GM19467 (cell line): ENCODE results near the gene CTXND1.
"Not testable (repeated sequence)": the region's sequence is repeated elsewhere in the genome, so short reads cannot be mapped to it uniquely, and the experiment has no call there.

Experiments used
- ATAC-seq: cut with Tn5 transposase; IDR thresholded peaks from one replicate; pipeline ENCODE4 v1.9.1; 2021; ENCODE audit warnings: mild to moderate bottlenecking, moderate library complexity; ENCODE audit not compliant: unreplicated experiment

The CTXND1 gene

DNA sequence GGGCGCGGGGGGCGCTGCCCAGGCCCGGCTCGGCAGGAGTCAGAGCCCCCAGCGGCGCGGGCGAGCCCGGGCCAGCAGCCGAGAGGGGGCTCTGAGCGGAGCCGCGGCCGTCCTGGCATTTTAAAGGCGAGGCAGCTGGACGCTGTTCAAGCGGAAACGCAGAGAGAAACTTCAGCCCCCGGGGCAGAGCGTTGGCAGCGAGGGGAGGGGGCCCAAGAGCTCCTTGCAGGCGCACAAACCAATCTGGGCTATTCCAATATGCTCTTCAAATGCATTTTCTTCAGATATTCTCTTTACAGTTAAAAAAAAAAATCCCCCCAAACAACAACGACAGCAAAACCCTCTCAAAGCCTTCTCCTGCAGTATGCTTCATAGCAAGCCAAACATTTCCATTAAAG, at the start of gene CTXND1:
TSS of gene CTXND1 (minus strand) at position 93 of the 398 bp plus-strand sequence. CDS start 50,264 bp downstream, outside the sequence.
- no peak for ATAC-seq

DNA sequence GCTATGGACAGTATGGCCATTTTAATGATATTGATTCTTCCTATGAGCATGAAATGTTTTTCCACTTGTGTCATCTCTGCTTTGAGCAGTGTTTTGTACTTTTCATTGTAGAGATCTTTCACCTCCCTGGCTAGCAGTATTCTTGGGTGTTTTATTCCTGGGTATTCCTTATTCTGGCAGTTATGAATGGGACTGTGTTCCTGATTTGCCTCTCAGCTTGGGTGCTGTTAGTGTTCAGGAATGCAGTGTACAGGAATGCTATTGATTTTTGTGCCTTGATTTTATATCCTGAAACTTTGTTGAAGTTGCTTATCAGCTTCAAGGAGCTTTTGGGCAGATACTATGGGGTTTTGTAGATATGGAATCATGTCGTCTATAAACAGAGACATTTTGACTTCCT, 49.5 kb upstream of the CTXND1 start:
- ATAC-seq, result no peak

DNA sequence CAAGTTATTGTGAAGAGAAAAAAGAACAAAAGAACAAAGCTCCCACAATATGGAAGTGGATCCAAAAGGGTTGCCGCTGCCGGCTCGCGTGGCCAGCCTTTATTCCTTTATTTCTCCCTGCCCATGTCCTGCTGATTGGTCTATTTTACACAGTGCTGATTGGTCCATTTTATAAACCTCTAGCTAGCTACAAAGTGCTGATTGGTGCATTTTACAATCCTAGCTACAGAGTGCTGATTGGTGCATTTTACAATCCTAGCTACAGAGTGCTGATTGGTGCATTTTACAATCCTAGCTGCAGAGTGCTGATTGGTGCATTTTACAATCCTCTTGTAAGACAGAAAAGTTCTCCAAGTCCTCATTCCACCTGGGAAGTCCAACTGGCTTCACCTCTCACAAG, 43.8 kb upstream of the CTXND1 start:
- ATAC-seq, result not testable (repeated sequence)

DNA sequence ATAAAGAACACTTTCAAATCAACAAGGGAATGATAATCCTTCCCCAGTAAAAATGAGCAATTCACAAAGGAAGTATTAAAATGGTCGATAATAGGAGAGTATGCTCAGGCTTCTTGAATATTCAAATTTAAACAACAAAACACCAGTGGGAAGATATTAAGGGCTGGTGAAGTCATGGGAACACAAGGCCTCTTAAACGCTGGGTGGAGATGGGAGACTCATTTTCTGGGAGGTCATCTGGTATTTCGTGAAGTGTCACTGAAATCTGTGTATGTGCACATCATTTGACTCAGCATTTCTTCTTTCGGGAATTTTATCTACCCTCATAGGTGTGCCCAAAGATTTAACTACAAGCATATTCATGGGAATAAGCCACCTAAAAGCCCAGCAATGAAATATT, 40.1 kb upstream of the CTXND1 start:
- ATAC-seq, result no peak

DNA sequence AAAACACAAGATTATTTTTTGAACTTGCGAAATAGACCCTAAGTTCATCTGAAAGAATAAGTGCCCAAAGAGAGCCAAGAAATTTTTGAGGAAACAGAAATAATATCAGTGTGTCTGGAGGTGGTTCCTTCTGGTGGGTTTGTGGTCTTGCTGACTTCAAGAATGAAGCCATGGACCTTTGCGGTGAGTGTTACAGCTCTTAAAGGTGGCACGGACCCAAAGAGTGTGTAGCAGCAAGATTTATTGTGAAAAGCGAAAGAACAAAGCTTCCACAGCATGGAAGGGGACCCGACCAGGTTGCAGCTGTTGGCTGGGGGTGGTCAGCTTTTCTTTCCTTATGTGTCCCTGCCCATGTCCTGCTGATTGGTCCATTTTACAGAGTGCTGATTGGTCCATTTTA, 38.9 kb upstream of the CTXND1 start:
- not testable (repeated sequence) for ATAC-seq

DNA sequence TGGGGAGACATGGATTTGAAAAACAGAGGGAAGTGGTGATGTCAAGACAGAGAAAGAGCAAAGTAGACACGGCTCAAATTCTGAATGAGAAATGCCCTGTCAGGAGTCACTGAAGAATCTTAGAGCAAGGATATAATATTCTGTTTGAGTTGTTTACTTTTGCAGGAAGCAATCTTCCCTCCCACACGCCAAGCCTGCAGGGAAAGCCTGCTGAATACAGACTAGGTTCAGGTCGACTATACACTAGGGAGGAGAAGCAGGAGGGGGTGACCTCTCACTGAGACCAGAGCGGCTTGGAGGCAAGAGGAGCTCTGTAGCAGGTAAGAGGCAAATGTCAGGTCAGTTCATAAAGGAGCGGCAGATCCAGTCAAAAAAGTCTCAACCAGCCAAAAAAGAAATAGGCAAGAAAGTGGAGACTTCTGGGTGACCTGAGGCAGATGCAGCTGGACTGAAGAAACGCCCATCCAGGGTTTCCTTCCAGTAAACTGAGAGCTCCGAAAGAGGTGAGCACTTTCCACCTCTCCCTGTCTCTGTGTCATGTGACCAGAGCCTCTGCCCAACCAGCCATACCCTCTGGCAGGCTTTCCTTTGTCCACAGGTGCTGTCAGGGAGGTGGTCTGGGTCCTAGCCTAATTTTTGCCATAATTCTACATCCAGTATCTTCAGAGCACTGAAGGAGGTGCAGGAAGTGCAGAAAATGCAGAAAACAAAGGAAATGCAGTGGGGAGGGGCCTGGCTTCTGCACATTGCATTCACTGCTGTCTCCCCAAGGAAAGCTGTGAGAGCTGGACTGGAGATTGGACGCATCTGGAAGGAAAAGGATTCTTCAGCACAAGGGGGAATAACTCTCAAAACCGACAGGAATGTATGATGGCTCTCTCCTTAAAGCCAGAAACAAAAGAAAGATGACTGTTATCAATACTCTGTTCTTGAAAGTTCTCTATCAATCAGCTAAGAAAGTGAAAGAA, 37.8 kb upstream of the CTXND1 start:
- ATAC-seq, result no peak

DNA sequence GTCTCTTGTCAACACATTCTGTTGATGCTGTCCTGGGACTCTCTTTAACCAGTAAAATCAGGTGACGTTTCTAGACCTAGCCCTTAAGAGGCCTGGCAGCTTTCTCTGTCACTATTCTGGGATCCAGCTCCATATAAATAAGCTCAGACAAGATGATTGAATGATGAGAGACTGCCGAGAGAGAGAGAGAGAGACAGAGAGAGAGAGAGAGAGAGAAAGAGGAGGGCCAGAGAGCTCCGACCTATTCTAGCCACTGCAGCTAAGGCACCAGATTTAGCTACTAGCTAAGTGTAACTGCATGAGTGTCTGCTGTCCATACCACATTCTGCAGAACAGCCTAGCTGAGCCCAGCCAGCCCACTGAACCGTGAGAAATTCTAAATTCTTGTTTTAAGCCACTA, 36.1 kb upstream of the CTXND1 start:
- ATAC-seq, result no peak

DNA sequence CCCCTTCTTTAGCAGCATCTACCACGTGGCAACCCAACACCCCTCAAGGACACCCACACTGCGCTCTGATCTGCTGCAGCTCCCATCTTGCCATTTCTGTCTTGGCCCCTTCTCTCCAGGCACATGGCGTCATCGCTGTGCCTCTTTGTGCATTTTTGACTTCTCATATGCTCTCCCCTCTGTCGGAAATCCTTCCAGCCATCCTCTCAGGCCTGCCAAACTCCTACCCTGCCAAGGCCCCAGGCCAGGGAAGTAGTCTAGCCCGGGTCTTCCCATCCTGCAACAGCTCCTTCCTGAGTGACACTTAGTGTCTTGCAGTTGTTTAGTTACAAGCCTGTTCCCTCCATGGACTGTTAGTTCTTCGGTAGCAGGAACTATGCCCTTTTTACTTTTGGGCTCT, 34.0 kb upstream of the CTXND1 start:
- ATAC-seq, result no peak

DNA sequence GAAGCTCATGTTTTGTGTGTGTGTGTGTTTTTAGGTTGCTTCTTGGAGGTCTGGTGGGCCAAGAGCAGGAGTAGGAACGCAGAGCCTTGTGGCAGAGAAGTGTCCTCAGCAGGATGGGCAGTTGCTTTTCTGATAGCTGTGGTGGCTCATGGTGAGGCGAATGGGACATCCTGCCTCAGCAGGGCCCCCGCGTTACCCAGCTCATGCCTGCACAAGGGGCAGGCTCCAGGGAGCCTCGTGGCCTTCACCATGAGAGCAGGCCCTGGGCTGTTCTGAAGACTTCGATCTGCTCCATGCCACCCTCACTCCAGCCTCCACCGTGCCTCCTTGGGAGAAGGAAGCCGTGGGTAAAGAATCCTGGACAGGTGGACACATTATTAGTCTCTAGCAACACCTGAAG, 33.4 kb upstream of the CTXND1 start:
- ATAC-seq, result no peak

DNA sequence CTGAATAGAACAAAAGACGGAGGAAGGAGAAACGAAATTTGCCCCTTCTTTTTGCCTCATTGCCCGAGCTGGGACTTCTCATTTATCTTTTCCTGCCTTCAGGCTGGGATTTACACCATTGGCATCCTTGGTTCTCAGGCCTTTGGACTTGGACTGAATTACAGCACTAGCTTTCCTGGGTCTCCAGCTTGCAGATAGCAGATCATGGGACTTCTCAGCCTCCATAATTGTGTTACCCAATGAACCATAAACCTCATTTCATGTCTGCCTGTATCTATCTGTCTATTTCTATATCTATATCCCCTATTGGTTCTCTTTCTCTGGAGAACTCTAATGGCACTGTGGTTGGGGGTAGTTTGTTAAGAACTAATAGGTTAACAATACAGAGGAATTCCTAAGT, 31.5 kb upstream of the CTXND1 start:
- ATAC-seq, result no peak

DNA sequence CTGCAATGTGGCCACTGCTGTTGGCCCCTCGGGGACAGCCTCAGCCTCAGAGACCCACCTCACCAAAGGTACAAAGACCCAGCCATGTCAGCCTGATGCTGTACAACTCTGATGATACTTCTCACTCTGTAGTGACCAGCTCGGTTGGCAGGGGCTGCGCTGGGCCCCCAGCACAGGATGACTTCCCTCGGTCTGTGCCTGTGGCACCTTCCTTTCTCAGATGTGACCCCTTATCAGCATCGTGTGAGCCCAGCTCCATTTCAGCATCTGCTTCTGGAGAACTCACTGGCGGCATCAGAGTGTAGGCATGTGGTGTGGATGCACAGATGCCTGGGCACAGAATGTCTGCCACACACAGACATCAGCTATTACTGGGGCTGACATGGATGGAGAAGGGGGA, 25.1 kb upstream of the CTXND1 start:
- no peak for ATAC-seq

DNA sequence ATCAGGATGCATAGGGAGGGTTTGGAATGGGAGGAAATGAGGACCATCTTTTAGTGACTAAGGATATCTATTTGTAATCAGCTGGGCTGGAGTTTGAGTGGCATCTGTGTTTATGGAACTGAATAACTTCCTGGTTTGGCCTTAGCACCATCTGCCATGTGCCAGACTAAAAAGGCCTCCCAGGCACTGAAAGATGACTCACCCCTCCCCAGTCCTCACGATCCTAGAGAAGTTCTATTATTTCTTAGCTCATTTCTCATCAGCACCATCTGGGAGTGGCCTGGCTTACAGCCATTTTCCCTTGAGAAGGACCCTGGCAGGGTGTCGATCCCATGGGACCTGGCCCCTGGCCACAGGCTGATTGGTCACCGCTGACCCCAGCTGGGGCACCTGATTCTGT, 23.9 kb upstream of the CTXND1 start:
- ATAC-seq, result no peak

DNA sequence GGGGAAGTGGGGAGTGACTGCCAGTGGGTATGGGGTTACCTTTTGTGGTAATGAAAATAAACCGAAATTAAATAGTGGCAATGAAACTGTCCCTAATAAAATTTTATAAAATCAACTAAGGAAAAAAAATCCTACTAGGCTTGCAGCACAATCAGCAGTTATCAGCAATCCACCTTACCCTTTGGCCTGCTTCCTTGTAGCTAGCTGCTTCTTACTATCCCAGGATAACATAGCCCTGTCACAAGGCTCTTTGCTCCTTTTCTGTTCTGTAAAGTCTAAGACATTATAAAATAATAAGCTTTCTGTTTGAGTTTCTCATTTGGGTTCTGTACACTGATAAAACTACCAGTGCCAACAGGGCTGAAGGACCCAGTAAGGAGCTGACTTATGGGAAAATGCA, 23.0 kb upstream of the CTXND1 start:
- no peak for ATAC-seq

DNA sequence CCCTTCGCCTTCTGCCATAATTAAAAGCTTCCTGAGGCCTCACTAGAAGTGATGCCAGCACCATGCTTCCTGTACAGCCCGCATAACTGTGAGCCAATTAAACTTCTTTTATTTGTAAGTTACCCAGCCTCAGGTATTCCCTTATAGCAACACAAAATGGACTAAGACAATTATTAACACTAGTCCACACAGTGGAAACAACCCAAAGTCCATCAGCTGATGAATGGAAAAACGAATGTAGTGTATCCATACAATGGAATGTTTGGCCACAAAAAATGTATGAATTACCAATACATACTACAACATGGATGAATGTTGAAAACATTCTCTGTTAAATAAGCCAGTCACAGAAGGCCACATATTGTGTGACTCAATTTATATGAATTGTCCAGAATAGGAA, 22.5 kb upstream of the CTXND1 start:
- no peak for ATAC-seq

DNA sequence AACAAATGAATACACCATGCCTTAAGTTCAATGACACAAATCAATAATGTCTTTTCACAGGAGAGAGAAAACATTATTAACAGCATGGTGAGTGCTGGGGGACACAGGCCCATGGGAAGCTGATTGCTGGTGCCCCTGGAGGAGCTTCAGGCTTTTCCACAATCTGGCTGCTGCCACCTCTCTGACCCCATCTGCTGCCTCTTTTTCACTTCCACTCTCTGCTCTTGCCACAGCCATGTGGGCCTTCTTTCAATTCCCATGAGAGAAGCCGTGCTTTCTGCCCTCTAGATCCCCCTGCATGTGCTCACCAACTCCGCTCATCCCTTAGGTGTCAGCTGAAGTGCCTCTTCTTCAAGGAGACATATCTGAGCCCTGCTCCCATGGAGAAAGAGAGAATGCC, 21.0 kb upstream of the CTXND1 start:
- no peak for ATAC-seq

DNA sequence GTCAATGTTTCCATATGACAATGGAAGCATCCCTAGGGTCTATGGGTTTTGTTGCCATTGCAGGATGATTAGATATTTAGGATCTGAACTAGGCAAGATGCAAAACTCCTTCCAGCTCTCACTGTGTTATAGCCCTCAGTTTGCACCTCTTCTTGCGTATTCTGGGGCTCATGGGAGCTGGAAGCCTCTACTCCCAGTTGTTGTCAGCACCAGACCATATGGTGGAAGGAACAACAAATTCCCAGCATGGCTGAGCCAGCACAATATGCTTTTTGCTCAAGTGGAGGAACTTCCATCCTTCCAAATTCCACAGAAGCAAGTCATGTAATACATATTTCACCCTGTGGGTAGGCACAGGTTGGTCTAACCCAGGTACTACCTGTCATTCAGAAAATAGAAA, 18.5 kb upstream of the CTXND1 start:
- no peak for ATAC-seq

DNA sequence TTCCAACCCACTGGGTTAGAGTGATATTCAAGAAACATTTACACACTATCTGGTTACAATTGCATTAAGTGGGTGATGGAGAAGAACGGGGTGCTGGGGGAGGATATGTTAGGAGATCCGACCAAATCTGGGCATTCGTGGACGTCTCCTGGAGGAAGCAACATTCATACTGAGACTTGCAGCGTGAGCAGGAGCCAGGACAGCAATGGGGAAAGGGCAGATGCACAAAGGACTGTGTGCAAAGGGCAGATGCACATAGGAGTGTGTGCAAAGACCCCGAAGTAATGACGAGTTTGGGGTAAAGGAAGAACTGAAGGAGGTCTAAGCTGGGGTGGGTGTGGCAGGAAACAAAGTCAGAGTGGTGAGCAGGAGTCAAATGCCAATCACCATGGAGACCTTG, 16.1 kb upstream of the CTXND1 start:
- ATAC-seq, result no peak

DNA sequence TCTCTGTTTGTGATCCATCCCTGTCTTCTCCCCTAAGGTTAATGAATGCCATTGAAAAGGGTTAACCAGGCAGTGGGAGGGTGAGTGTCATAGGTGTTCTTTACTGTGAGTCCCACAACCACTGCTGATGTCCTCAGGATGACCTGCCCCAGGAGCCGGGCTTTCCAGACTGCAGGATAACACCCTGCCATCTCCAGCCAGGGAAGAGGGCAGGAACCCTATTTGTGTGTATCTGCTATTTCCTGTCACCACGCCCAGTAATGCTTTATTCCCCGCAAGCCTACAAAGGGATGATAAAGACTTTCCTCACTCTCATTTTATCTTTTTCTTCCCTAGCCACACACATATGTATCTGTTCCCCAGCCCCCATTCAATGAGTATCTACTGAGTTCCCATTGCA, 15.6 kb upstream of the CTXND1 start:
- ATAC-seq, result no peak

DNA sequence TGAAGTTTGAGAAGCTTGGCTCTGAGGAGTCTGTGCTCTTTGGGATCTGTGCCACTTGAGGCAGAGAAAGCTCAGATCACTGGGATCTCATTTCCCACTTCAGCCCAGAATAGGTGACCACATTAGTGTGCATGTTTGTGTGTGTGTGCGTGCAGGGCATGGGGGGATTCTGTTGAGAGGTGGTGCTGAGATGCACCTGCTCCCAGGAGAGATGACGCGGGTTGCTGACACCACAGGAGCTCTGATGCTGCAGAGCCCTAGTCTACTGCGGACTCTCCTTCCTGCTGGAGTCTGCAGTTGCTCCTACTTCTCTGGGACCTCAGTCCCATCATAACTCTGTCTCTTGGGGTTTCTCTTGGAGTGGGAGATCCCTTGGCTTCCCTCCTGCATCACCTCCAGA, 14.7 kb upstream of the CTXND1 start:
- ATAC-seq, result no peak

DNA sequence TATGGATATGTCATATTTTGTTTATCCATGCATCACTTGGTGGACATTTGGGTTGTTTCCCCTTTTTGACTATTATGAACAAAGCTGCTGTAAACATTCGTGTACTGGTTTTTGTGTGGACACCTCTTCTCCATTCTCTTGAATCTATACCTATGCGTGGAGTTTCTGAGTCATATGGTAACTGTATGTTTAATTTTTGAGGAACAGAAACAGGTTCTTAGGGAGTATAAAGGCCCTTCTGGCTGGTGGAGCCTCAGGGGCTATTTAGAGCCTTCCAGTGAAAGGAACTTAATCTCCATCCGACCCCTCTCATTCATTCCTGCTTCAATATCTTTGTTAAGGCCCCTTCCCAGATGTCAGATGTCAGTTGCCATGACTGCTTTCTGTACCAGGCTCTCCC, 14.1 kb upstream of the CTXND1 start:
- ATAC-seq, result no peak

DNA sequence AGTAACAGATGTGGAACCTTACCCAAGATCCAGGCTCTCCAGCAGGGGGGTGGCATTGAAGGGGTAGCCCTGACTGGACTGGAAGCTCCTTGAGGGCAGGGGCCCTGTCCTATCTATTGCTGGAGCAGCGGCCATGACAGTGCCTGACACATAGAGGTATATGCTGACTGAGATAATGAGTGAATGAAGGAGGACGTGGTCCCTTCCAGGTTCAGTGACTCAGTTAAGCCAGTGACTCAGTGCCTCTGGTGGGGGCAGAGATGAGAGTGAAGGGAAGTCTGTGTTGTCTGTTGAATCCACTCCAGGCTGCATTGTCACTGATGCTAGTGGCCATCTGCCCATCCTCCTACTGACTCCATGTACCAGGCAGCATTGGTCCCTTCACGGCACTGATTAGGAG, 13.0 kb upstream of the CTXND1 start:
- ATAC-seq, result no peak

DNA sequence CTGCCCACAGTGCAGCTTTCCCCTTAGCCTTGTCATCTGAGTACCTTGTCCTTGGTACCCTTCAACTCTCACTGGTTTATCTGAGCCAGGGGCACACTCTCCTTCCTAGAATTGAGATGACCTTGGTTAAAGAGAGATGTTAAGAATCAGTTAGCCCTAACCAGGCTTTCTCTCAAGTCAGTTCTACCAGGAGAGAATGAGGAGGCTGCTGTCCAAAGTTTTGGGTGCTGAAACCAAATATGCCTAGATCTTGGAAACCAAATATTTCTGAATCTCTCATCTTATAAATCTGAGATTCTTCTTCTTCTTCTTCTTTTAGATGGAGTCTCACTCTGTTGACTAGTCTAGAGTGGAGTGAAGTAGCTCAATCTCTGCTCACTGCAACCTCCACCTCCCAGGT, 12.0 kb upstream of the CTXND1 start:
- no peak for ATAC-seq

DNA sequence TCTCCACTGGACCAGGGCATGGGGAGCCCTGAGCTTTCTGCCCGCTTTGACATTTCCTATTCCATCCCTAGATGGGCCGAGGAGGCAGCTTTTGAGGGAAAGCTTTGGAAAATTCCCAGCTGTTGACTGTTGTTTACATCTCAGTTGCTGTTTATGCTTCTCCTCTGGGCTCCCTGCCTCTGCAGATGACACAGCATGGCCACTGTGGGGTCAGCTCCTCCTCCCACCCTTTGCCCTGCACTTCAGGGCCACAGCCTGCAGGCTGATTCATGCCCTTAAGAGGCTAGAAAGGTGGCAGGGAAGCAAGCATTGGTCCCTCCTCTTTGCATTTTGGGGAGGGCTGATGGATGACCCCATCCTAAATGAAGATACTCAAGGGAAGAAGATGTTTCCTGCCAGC, 8.5 kb upstream of the CTXND1 start:
- no peak for ATAC-seq
